Measurements from ENCODE around the gene RGN. TPM values are rescaled to one million over a fixed set of nuclear protein-coding genes. Genes with fewer than 3 reads are reported as not detected.
"Not testable (repeated sequence)": the region's sequence is repeated elsewhere in the genome, so short reads cannot be mapped to it uniquely, and the experiment has no call there.

Gene RGN
- total RNA-seq, 2 donors from 2014 or later: 3.6 to 10.5 TPM

- H3K36me3 ChIP-seq: no peaks in the 10 kb centered on the region
- no peaks in the 10 kb centered on the region for H3K27me3 ChIP-seq (replicated peaks; ENCODE audit: insufficient read depth)
- H3K27ac ChIP-seq: no peak overlapping the region
- H3K4me1 ChIP-seq (replicated peaks): no peaks in the 10 kb centered on the region
- WGBS: 72% methylated on average over 5 of the region's 5 CpGs
- TF ChIP-seq, protein P1, sequence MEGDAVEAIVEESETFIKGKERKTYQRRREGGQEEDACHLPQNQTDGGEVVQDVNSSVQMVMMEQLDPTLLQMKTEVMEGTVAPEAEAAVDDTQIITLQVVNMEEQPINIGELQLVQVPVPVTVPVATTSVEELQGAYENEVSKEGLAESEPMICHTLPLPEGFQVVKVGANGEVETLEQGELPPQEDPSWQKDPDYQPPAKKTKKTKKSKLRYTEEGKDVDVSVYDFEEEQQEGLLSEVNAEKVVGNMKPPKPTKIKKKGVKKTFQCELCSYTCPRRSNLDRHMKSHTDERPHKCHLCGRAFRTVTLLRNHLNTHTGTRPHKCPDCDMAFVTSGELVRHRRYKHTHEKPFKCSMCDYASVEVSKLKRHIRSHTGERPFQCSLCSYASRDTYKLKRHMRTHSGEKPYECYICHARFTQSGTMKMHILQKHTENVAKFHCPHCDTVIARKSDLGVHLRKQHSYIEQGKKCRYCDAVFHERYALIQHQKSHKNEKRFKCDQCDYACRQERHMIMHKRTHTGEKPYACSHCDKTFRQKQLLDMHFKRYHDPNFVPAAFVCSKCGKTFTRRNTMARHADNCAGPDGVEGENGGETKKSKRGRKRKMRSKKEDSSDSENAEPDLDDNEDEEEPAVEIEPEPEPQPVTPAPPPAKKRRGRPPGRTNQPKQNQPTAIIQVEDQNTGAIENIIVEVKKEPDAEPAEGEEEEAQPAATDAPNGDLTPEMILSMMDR (IDR thresholded peaks at IDR 0.05): no peak
- TF ChIP-seq POLR2AphosphoS5 (IDR thresholded peaks at IDR 0.05) (no peak), POLR2A (IDR thresholded peaks at IDR 0.05) (no peak)
- no peaks in the 10 kb centered on the region for H3K9me3 ChIP-seq
- H3K4me3 ChIP-seq: no peak overlapping the region
- intact Hi-C loops (cut with DNase I): no loop called here
- no peak for DNase-seq (ENCODE audit: low spot score)
Observed at GRCh38 chrX:47133493-47133892, 55.2 kb downstream of the RGN start.

- H3K27ac ChIP-seq; H3K36me3 ChIP-seq; H3K4me1 ChIP-seq (replicated peaks); H3K4me3 ChIP-seq; intact Hi-C loops (cut with DNase I); H3K9me3 ChIP-seq; H3K27me3 ChIP-seq (replicated peaks; ENCODE audit: insufficient read depth); DNase-seq (ENCODE audit: low spot score): not testable (repeated sequence)
- 84% methylated on average over 5 of the region's 5 CpGs for WGBS
Observed at GRCh38 chrX:47135650-47136049, 57.4 kb downstream of the RGN start.

- 91% methylated on average over 6 of the region's 6 CpGs for WGBS
- Histone ChIP-seq H3K27me3 (replicated peaks; ENCODE audit: insufficient read depth) (no peaks in the 10 kb centered on the region), H3K9me3 (no peaks in the 10 kb centered on the region), H3K4me1 (replicated peaks) (no peaks in the 10 kb centered on the region), H3K4me3 (no peak overlapping the region), H3K36me3 (no peaks in the 10 kb centered on the region), H3K27ac (no peak overlapping the region)
- TF ChIP-seq, protein P1 (IDR thresholded peaks at IDR 0.05): no peak
- TF ChIP-seq POLR2AphosphoS5 (IDR thresholded peaks at IDR 0.05): no peak
- TF ChIP-seq POLR2A (IDR thresholded peaks at IDR 0.05): no peak
- no peak for DNase-seq (ENCODE audit: low spot score)
- intact Hi-C loops (cut with DNase I): no loop called here
Observed at GRCh38 chrX:47138171-47138570, 59.9 kb downstream of the RGN start.

Small RNAs within 50 kb of the gene (small RNA-seq; reads per million reads assigned to genes)
- 0 reads per million in 2 donors for gene RNU12-2P
- gene RNU6-1189P: 0 reads per million in 2 donors

Other genes with a start within 250 kb of the RGN start
- gene RP2, start 241.4 kb upstream of the RGN start, total RNA-seq: 1 to 10 TPM; 6.0 to 7.6 TPM
- gene JADE3, start 166.0 kb upstream of the RGN start, total RNA-seq: 10 to 100 TPM in 1 of 2 donors, 1 to 10 TPM in 1; 6.8 to 17.2 TPM
- 100 to 1,000 TPM in 1 of 2 donors, 10 to 100 TPM in 1; 85.3 to 131 TPM for gene NDUFB11, start 66.3 kb downstream of the RGN start, total RNA-seq
- 10 to 100 TPM; 45.0 to 49.0 TPM for gene RBM10, start 66.8 kb downstream of the RGN start, total RNA-seq
- 100 to 1,000 TPM; 185 to 286 TPM for gene UBA1, start 115.4 kb downstream of the RGN start, total RNA-seq
- 100 to 1,000 TPM in 1 of 2 donors, 10 to 100 TPM in 1; 63.5 to 173 TPM for gene CDK16, start 140.2 kb downstream of the RGN start, total RNA-seq
- gene USP11, start 154.6 kb downstream of the RGN start, total RNA-seq: 100 to 1,000 TPM in 1 of 2 donors, 10 to 100 TPM in 1; 43.3 to 124 TPM

All from prostate gland (tissue), 2 donors.